ENCODE results near the gene CRABP2. TPM values are rescaled to one million over a fixed set of nuclear protein-coding genes. Genes with fewer than 3 reads are reported as not detected.

Gene CRABP2
- total and polyA plus RNA-seq, 2 experiments from 2014 or later, result 45.9 to 137 TPM

- Mint-ChIP-seq H3K4me3 (peak overlapping the region; percentile 89), H3K4me1 (peaks cover 31% of the 10 kb centered on the region), H3K36me3 (ENCODE audit: low read depth) (peaks cover 21% of the 10 kb centered on the region; the same call in 2 of the 3 replicates), H3K27ac (no peak overlapping the region), H3K9me3 (no peaks in the 10 kb centered on the region), H3K27me3 (ENCODE audit: insufficient read depth, low read depth, poor library complexity) (peaks cover 9% of the 10 kb centered on the region)
- ATAC-seq (no peak), DNase-seq (ENCODE audit: low spot score) (no peak)
- TF ChIP-seq REST (IDR thresholded peaks at IDR 0.05; ENCODE audit: unreplicated experiment), result no peak
- TF ChIP-seq POLR2AphosphoS5 (IDR thresholded peaks at IDR 0.05; ENCODE audit: low read depth), result no peak
- no peak for TF ChIP-seq NANOG (IDR thresholded peaks at IDR 0.05; ENCODE audit: borderline replicate concordance)
- TF ChIP-seq CREB1 (CRISPR knock-in tag; IDR thresholded peaks at IDR 0.05; ENCODE audit: low read depth), result no peak
- TF ChIP-seq JUNB (IDR thresholded peaks at IDR 0.05; ENCODE audit: unreplicated experiment), result no peak
- no peak for TF ChIP-seq ETS1 (IDR thresholded peaks at IDR 0.05)
- TF ChIP-seq STAT1 (IDR thresholded peaks at IDR 0.05; ENCODE audit: unreplicated experiment), result no peak
- no peak for TF ChIP-seq EZH2 (IDR thresholded peaks at IDR 0.05; ENCODE audit: low read depth, unreplicated experiment)
- TF ChIP-seq EZH2phosphoT487 (IDR thresholded peaks at IDR 0.05; ENCODE audit: unreplicated experiment), result no peak
- TF ChIP-seq, protein P1, sequence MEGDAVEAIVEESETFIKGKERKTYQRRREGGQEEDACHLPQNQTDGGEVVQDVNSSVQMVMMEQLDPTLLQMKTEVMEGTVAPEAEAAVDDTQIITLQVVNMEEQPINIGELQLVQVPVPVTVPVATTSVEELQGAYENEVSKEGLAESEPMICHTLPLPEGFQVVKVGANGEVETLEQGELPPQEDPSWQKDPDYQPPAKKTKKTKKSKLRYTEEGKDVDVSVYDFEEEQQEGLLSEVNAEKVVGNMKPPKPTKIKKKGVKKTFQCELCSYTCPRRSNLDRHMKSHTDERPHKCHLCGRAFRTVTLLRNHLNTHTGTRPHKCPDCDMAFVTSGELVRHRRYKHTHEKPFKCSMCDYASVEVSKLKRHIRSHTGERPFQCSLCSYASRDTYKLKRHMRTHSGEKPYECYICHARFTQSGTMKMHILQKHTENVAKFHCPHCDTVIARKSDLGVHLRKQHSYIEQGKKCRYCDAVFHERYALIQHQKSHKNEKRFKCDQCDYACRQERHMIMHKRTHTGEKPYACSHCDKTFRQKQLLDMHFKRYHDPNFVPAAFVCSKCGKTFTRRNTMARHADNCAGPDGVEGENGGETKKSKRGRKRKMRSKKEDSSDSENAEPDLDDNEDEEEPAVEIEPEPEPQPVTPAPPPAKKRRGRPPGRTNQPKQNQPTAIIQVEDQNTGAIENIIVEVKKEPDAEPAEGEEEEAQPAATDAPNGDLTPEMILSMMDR (conservative IDR thresholded peaks at IDR 0.05; ENCODE audit: low read depth in 2 of 2), result no peak
- TF ChIP-seq ZNF114 (CRISPR knock-in tag; IDR thresholded peaks at IDR 0.05), result no peak
- TF ChIP-seq ZNF331 (CRISPR knock-in tag; IDR thresholded peaks at IDR 0.05; ENCODE audit: low read depth), result no peak
- TF ChIP-seq, protein P2, sequence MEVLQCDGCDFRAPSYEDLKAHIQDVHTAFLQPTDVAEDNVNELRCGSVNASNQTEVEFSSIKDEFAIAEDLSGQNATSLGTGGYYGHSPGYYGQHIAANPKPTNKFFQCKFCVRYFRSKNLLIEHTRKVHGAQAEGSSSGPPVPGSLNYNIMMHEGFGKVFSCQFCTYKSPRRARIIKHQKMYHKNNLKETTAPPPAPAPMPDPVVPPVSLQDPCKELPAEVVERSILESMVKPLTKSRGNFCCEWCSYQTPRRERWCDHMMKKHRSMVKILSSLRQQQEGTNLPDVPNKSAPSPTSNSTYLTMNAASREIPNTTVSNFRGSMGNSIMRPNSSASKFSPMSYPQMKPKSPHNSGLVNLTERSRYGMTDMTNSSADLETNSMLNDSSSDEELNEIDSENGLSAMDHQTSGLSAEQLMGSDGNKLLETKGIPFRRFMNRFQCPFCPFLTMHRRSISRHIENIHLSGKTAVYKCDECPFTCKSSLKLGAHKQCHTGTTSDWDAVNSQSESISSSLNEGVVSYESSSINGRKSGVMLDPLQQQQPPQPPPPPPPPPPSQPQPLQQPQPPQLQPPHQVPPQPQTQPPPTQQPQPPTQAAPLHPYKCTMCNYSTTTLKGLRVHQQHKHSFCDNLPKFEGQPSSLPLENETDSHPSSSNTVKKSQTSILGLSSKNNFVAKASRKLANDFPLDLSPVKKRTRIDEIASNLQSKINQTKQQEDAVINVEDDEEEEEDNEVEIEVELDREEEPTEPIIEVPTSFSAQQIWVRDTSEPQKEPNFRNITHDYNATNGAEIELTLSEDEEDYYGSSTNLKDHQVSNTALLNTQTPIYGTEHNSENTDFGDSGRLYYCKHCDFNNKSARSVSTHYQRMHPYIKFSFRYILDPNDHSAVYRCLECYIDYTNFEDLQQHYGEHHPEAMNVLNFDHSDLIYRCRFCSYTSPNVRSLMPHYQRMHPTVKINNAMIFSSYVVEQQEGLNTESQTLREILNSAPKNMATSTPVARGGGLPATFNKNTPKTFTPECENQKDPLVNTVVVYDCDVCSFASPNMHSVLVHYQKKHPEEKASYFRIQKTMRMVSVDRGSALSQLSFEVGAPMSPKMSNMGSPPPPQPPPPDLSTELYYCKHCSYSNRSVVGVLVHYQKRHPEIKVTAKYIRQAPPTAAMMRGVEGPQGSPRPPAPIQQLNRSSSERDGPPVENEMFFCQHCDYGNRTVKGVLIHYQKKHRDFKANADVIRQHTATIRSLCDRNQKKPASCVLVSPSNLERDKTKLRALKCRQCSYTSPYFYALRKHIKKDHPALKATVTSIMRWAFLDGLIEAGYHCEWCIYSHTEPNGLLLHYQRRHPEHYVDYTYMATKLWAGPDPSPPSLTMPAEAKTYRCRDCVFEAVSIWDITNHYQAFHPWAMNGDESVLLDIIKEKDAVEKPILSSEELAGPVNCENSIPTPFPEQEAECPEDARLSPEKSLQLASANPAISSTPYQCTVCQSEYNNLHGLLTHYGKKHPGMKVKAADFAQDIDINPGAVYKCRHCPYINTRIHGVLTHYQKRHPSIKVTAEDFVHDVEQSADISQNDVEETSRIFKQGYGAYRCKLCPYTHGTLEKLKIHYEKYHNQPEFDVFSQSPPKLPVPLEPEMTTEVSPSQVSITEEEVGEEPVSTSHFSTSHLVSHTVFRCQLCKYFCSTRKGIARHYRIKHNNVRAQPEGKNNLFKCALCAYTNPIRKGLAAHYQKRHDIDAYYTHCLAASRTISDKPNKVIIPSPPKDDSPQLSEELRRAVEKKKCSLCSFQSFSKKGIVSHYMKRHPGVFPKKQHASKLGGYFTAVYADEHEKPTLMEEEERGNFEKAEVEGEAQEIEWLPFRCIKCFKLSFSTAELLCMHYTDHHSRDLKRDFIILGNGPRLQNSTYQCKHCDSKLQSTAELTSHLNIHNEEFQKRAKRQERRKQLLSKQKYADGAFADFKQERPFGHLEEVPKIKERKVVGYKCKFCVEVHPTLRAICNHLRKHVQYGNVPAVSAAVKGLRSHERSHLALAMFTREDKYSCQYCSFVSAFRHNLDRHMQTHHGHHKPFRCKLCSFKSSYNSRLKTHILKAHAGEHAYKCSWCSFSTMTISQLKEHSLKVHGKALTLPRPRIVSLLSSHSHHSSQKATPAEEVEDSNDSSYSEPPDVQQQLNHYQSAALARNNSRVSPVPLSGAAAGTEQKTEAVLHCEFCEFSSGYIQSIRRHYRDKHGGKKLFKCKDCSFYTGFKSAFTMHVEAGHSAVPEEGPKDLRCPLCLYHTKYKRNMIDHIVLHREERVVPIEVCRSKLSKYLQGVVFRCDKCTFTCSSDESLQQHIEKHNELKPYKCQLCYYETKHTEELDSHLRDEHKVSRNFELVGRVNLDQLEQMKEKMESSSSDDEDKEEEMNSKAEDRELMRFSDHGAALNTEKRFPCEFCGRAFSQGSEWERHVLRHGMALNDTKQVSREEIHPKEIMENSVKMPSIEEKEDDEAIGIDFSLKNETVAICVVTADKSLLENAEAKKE (CRISPR knock-in tag; IDR thresholded peaks at IDR 0.05), result no peak
- H3K9me2 ChIP-seq (ENCODE audit: insufficient read depth), result no peaks in the 10 kb centered on the region
- H3K4me2 ChIP-seq, result peak overlapping the region; percentile 78
- no peak overlapping the region for H2AFZ ChIP-seq
- H4K20me1 ChIP-seq (replicated peaks; ENCODE audit: insufficient read depth), result peaks cover 7% of the 10 kb centered on the region; the same call in 1 of the 2 replicates
- H3K4me3 ChIP-seq, result peak overlapping the region; percentile 99
- 0 out of 2 replicates have a peak overlapping the region, but pooled peaks have one; percentile 97 for H3K27ac ChIP-seq (ENCODE audit: low read depth)
- no peaks in the 10 kb centered on the region for H3K27me3 ChIP-seq (ENCODE audit: insufficient read depth)
- H3K79me2 ChIP-seq (replicated peaks; ENCODE audit: insufficient read depth), result peaks cover 45% of the 10 kb centered on the region
- peaks cover 34% of the 10 kb centered on the region for H3K4me1 ChIP-seq (ENCODE audit: insufficient read depth)
- H3F3A ChIP-seq (replicated peaks; ENCODE audit: low read depth), result peaks cover 22% of the 10 kb centered on the region
- no peaks in the 10 kb centered on the region for H3K36me3 ChIP-seq (ENCODE audit: insufficient read depth)
Measured at GRCh38 chr1:156752843-156753482, 47.6 kb upstream of the CRABP2 start.
